Brain microvascular endothelial cell (primary cell): ENCODE measurements around the gene IFT81.

Source experiments
- DNase-seq: peaks from one replicate; pipeline ENCODE4 v3.0.0-alpha.2; 2020
- H3K27ac ChIP-seq: fragments of 250-450 bp; sonication (Bioruptor Pico); 2 replicates; pipeline ENCODE4 v1.5.1; 2020; ENCODE audit warnings: mild to moderate bottlenecking, moderate library complexity
- H3K27me3 ChIP-seq: fragments of 250-450 bp; sonication (Bioruptor Pico); replicated peaks from 2 replicates; pipeline ENCODE4 v1.5.1; 2020; ENCODE audit warnings: mild to moderate bottlenecking
- H3K36me3 ChIP-seq: fragments of 250-450 bp; sonication (Bioruptor Pico); replicated peaks from 2 replicates; pipeline ENCODE4 v1.5.1; 2020; ENCODE audit warnings: mild to moderate bottlenecking
- H3K4me3 ChIP-seq: 2 replicates; pipeline ENCODE4 v1.5.1; 2011; ENCODE audit warnings: low read depth, mild to moderate bottlenecking, control low read depth, low read length, moderate library complexity
- CTCF ChIP-seq: IDR thresholded peaks from 2 replicates; pipeline ENCODE4 v1.5.1; 2011; ENCODE audit warnings: low read depth, mild to moderate bottlenecking, moderate library complexity, low read length, control low read depth, inconsistent platforms; ENCODE audit errors: missing control alignments
- in situ Hi-C: cut with HindIII; loops from 2 replicates; pipeline ENCODE4 v1.10.0; 2017; ENCODE audit warnings: low sequenced_read_pairs, low pct_ligation_motif_present

Gene IFT81

GRCh38 chr12:110249105-110249504 is 124.9 kb downstream of the IFT81 start:
- H3K36me3 ChIP-seq: no peaks in the 10 kb centered on the region
- H3K27me3 ChIP-seq: no peaks in the 10 kb centered on the region
- TF ChIP-seq CTCF: no peak
- H3K27ac ChIP-seq: no peak overlapping the region
- H3K4me3 ChIP-seq: no peak overlapping the region
- in situ Hi-C loops: no loop called here
- DNase-seq: no peak

DNA sequence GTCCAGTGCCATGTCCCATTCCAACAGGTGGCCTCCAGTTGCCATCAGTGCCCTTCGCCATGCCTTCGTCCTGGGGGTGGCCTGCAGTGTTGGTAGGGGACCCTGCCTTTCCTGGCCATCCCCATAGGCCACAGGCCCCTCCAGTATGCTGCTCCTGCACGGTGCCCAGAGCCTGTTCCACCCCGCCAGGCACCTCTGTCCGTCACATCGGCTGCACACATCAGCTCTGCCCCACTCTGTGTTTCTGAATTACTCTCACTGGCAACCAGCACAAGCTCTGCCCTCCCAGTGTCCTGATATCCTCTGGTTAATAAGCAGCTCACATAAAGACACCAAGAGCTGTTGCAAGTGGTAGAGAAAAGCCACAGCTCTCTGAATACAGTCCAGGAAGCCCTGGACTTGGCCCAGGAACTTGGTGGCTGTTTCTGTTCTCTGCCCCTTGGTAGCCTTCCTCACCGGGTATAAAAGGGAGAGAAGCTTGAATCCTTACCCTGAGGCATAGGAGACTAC is 125.6 kb downstream of the IFT81 start:
- Histone ChIP-seq H3K27me3 (no peaks in the 10 kb centered on the region), H3K27ac (no peak overlapping the region), H3K36me3 (no peaks in the 10 kb centered on the region), H3K4me3 (no peak overlapping the region)
- in situ Hi-C loops: no loop called here
- no peak for DNase-seq
- no peak for TF ChIP-seq CTCF

DNA sequence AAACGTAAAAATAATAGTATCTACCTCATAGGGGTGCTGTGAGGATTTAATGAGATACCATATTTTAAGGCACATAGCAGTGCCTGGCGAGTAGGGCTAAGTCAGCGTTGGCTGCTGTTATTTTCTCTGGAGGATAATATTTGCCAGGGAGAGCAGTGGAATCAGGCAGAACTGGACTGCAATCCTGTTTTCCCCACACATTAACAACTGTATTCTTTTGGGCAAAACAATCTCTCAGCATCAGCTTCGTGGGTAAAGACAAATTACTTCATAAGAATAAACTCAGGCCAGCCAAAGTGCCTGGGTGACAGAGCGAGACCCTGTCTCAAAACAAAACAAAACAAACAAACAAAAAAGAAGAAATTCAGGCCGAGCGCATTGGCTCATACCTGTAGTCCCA is 127.2 kb downstream of the IFT81 start:
- in situ Hi-C loops: no loop called here
- no peaks in the 10 kb centered on the region for H3K36me3 ChIP-seq
- no peaks in the 10 kb centered on the region for H3K27me3 ChIP-seq
- no peak for DNase-seq
- H3K4me3 ChIP-seq: no peak overlapping the region
- no peak for TF ChIP-seq CTCF
- H3K27ac ChIP-seq: no peak overlapping the region

- in situ Hi-C loops: no loop called here
- Histone ChIP-seq H3K27me3 (no peaks in the 10 kb centered on the region), H3K4me3 (no peak overlapping the region), H3K27ac (peak overlapping the region; percentile 7), H3K36me3 (no peaks in the 10 kb centered on the region)
- TF ChIP-seq CTCF: no peak
- no peak for DNase-seq
These were observed 128.6 kb downstream of the IFT81 start for GRCh38 chr12:110252716-110253115.

DNA sequence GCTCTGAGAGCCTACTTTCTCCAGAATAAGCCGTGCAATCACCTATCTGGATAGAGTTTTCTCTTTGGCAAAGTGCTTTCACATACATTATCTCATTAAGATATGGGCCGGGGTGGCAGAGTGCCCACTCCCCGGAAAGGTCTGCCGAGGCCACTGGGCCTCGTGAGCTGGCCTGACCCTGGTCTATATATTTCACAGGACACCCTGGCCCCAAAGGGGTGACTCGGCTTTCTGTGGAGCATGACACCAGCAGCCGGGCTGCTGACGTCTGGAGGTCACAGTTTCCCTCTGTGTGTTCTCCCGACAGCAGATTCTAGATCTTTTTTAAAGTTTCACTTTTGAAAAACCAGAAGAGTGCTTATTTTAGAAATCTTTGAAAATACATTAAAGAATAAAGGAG is 129.0 kb downstream of the IFT81 start:
- peak; percentile 59 for DNase-seq
- Histone ChIP-seq H3K27me3 (no peaks in the 10 kb centered on the region), H3K27ac (peak overlapping the region; percentile 7), H3K4me3 (peak overlapping the region; percentile 1), H3K36me3 (no peaks in the 10 kb centered on the region)
- in situ Hi-C loops: no loop called here
- no peak for TF ChIP-seq CTCF

- no peaks in the 10 kb centered on the region for H3K36me3 ChIP-seq
- no peak overlapping the region for H3K4me3 ChIP-seq
- no peaks in the 10 kb centered on the region for H3K27me3 ChIP-seq
- TF ChIP-seq CTCF: no peak
- no peak for DNase-seq
- in situ Hi-C loops: no loop called here
- H3K27ac ChIP-seq: no peak overlapping the region
These were observed 130.9 kb downstream of the IFT81 start for GRCh38 chr12:110254971-110255540.
